Measurements from ENCODE around the gene COBL. TPM values are rescaled to one million over a fixed set of nuclear protein-coding genes. Genes with fewer than 3 reads are reported as not detected.

Gene COBL
- total RNA-seq, 1 experiment from 2014 or later: 51.4 TPM

DNA sequence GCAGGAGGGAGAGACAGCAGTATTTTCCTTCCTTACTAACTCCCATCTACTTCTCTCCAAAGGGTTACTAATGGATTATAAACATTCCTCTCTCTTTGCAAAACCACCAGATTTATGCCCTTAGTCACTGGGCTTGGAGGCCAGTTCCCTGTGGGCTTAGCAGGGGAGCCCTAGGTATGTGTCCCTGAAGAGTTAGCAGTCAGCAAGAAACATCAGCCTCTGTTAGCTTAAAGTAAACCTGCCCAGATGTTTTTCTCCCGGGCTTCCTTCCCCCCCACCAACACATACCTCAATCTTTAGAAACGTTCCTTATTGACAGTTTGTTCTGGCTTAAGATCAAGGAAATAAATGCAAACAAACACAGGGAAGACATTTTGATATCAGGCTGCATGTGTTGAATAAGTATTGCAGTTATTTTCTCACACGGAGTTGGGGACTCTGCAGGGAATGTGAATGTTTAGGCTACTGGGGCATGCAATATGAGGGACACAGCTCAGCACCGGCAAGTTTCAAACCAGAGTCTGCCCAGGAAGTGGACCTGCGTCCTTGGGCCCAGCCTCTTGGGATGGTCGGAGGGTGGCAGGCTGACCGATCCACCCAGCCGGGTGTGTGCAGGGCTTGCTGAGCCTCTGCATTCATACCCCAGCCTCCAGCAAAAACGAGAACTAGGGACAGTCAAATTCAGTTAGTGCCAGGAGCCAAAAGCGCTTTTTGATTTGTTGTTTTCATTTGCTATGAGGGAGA lies 281.9 kb downstream of the COBL start:
- H3K4me2 ChIP-seq: no peak overlapping the region

DNA sequence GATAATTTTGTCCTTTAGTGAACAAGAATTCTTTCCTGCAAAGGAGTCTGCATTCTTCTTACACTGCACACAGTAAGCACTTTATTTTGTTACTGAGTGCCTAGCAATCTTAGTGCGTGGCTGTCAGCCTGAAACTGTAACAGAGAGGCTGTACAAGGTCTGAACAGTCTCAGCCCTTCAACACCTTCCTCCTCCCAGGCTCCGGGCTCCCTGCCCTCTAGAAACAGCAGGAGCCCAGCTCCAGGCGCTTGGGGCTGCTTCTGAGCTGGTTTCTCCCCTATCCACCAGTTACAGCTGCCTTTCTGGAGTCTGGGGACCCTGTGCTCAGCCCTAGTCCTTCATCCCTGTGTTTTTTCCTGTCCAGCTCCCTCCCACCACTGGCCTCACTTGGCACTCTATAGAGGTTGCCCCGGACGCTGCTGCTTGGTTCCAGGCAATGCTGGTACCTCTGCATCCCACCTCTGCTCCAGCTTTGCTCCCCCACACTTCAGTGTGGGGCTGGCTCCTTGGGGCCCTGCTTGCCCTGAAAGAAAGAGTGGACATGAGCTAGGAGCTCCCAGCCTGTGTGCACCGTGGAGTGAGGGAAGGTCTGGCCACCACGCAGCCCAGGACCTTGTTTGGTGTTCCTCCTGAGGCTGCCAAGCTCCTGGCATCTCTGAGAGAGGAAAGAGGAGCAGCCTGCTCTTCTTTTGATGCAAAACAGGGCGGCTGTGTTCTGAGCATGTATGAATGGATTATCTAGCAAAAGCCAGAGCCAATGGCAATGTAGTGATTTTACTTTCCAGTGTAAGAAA lies 282.7 kb downstream of the COBL start:
- intact Hi-C loops (cut with micrococcal nuclease; ENCODE audit: unreplicated experiment): no loop called here
- H3K4me2 ChIP-seq: no peak overlapping the region
- DNase-seq: no peak
- CTCF ChIA-PET: no interaction called here
- H4K20me1 ChIP-seq (ENCODE audit: insufficient read depth): no peaks in the 10 kb centered on the region
- no TSS peak for BruUV-seq (replicated peaks)
- H3K79me2 ChIP-seq (ENCODE audit: low read depth): no peaks in the 10 kb centered on the region
- no peak for TF ChIP-seq EZH2 (IDR thresholded peaks at IDR 0.05; ENCODE audit: low read depth)
- TF ChIP-seq, protein P1, sequence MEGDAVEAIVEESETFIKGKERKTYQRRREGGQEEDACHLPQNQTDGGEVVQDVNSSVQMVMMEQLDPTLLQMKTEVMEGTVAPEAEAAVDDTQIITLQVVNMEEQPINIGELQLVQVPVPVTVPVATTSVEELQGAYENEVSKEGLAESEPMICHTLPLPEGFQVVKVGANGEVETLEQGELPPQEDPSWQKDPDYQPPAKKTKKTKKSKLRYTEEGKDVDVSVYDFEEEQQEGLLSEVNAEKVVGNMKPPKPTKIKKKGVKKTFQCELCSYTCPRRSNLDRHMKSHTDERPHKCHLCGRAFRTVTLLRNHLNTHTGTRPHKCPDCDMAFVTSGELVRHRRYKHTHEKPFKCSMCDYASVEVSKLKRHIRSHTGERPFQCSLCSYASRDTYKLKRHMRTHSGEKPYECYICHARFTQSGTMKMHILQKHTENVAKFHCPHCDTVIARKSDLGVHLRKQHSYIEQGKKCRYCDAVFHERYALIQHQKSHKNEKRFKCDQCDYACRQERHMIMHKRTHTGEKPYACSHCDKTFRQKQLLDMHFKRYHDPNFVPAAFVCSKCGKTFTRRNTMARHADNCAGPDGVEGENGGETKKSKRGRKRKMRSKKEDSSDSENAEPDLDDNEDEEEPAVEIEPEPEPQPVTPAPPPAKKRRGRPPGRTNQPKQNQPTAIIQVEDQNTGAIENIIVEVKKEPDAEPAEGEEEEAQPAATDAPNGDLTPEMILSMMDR (conservative IDR thresholded peaks at IDR 0.05): no peak
- H3K4me1 ChIP-seq (replicated peaks; ENCODE audit: insufficient read depth): peaks cover 31% of the 10 kb centered on the region
- no peak overlapping the region for H2AFZ ChIP-seq
- no peaks in the 10 kb centered on the region for H3K27me3 ChIP-seq (ENCODE audit: insufficient read depth, low read depth)
- POLR2A ChIA-PET (ENCODE audit: unreplicated experiment): no interaction called here
- no peaks in the 10 kb centered on the region for H3K9me3 ChIP-seq (ENCODE audit: insufficient read depth, low read depth)
- no peaks in the 10 kb centered on the region for H3K36me3 ChIP-seq (ENCODE audit: low read depth)
- H3F3A ChIP-seq (ENCODE audit: insufficient read depth, low read depth): peaks cover 31% of the 10 kb centered on the region; the same call in 1 of the 2 replicates
- H3K27ac ChIP-seq: no peak overlapping the region
- no peaks in the 10 kb centered on the region for H3K9me2 ChIP-seq (ENCODE audit: insufficient read depth)
- H3K4me3 ChIP-seq: no peak overlapping the region

More for the DNA sequence above, 281.9 kb downstream of the COBL start:
- no peaks in the 10 kb centered on the region for H3K9me2 ChIP-seq (ENCODE audit: insufficient read depth)
- H3K9me3 ChIP-seq (ENCODE audit: insufficient read depth, low read depth): no peaks in the 10 kb centered on the region
- TF ChIP-seq, protein P1 (conservative IDR thresholded peaks at IDR 0.05): no peak
- TF ChIP-seq EZH2 (IDR thresholded peaks at IDR 0.05; ENCODE audit: low read depth): no peak
- intact Hi-C loops (cut with micrococcal nuclease; ENCODE audit: unreplicated experiment): no loop called here
- ChIA-PET CTCF (no interaction called here), POLR2A (ENCODE audit: unreplicated experiment) (no interaction called here)
- BruUV-seq (replicated peaks): no TSS peak
- no peak overlapping the region for H3K4me3 ChIP-seq
- H3F3A ChIP-seq (ENCODE audit: insufficient read depth, low read depth): peaks cover 24% of the 10 kb centered on the region; the same call in 1 of the 2 replicates
- H3K4me1 ChIP-seq (replicated peaks; ENCODE audit: insufficient read depth): peaks cover 25% of the 10 kb centered on the region
- H3K79me2 ChIP-seq (ENCODE audit: low read depth): no peaks in the 10 kb centered on the region
- no peaks in the 10 kb centered on the region for H4K20me1 ChIP-seq (ENCODE audit: insufficient read depth)
- H2AFZ ChIP-seq: no peak overlapping the region
- H3K27me3 ChIP-seq (ENCODE audit: insufficient read depth, low read depth): no peaks in the 10 kb centered on the region
- DNase-seq: peak; percentile 18 to 79
- H3K27ac ChIP-seq: no peak overlapping the region
- no peaks in the 10 kb centered on the region for H3K36me3 ChIP-seq (ENCODE audit: low read depth)

DNA sequence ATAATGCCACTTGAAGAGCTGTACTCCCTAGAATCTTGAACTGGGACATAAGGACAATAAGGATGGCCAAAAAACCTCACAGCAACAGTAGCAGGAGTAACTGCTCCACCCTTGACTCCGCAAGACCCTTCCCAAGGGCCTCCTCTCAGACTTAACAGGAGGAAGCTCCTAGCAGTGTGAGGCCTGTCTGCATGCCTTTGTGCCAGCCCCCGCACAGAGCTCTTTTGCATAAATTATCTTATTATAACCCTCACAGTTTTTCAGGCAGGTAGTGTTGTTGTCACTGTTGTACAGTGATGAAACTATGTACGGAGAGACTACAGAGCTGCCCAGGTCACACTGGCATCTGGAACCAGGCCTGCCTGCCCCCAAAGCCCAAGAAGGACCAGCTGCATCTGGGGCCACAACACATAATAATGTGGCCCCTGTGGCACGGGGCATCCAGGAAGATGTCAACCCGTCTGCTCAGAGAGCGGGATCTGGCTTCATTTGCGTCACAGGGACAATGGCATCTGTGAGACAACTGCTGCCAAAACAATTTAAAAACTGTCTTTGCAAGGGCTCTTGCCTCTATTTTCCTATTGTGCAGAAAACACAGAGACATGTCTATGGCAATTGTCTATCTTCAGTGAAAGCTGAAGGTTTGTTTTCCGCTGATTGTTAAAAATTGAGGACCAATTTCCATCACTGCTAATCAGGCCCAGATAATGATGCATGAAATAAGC lies 284.7 kb downstream of the COBL start:
- ChIA-PET CTCF (no interaction called here), POLR2A (ENCODE audit: unreplicated experiment) (no interaction called here)
- Histone ChIP-seq H3K4me3 (no peak overlapping the region), H3K9me2 (ENCODE audit: insufficient read depth) (no peaks in the 10 kb centered on the region), H3K27ac (no peak overlapping the region), H3F3A (ENCODE audit: insufficient read depth, low read depth) (peaks cover 31% of the 10 kb centered on the region; the same call in 1 of the 2 replicates), H3K9me3 (ENCODE audit: insufficient read depth, low read depth) (no peaks in the 10 kb centered on the region), H3K79me2 (ENCODE audit: low read depth) (no peaks in the 10 kb centered on the region), H2AFZ (no peak overlapping the region), H3K36me3 (ENCODE audit: low read depth) (no peaks in the 10 kb centered on the region), H3K4me1 (replicated peaks; ENCODE audit: insufficient read depth) (peaks cover 31% of the 10 kb centered on the region), H3K27me3 (ENCODE audit: insufficient read depth, low read depth) (no peaks in the 10 kb centered on the region), H3K4me2 (no peak overlapping the region), H4K20me1 (ENCODE audit: insufficient read depth) (no peaks in the 10 kb centered on the region)
- TF ChIP-seq EZH2 (IDR thresholded peaks at IDR 0.05; ENCODE audit: low read depth): no peak
- no TSS peak for BruUV-seq (replicated peaks)
- no peak for DNase-seq
- intact Hi-C loops (cut with micrococcal nuclease; ENCODE audit: unreplicated experiment): no loop called here
